ENCODE results near the gene PAQR8. TPM values are rescaled to one million over a fixed set of nuclear protein-coding genes. Genes with fewer than 3 reads are reported as not detected.

Gene PAQR8
- total and polyA plus RNA-seq, 2 of the 13 experiments (the other 11 are each of a cell fraction or from before 2014, with no cell fraction given): 37.7 to 50.7 TPM

DNA sequence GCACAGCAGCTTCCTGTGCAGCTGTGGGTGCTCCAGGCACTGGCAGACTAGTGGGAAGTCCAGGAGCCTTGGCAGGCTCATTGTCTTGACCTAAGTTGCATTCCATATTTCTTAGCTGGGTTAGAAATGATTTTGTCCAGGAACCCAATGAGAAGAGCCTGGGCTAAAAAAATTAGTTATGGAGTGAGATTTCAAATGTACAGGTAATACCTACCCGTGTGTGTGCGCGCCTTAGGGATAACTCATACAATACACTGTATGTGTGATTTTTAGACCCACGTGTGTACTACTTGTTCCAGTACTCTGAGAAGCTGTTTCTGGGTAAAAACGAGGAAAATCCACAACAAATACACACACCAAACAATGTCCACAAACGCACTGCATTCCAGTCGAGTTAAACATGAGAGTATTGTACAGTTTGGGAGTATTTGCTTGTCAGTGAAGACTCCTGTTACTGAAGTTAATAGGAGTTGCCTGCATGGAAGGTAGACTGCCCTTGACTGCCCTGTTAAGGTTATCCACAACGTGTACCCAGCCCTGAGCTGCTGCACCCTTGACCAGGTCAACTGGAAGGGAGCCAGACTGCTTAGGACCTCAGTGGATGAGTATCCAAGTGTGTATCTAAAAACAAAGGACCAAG is 1.4 kb downstream of the PAQR8 start:
- intact Hi-C loops (cut with micrococcal nuclease; ENCODE audit: unreplicated experiment) (loop anchor here (1.0 to 5.0 kb wide), 3 partner anchors 37 to 79 kb away; partner anchors contain the start of gene MCM3), in situ Hi-C loops (cut with HindIII; ENCODE audit: extremely low pct_ligation_motif_present, low pct_unique_long_range_greater_than_20kb) (no loop called here)
- DNase-seq (ENCODE audit: low spot score) (peak; percentile 75), ATAC-seq (peak; percentile 60), FAIRE-seq (peak; percentile 97)
- Histone ChIP-seq H3K4me3 (replicated peaks in 1 of 3; ENCODE audit: insufficient read depth in 1 of 3, low read depth in 2 of 3, low read length in 3 of 3) (peak overlapping the region; percentile 79 to 100 (median 95)), H2AFZ (ENCODE audit: low read length) (no peak overlapping the region), H3K4me2 (ENCODE audit: low read depth, low read length) (peak overlapping the region; percentile 95), H3K79me2 (ENCODE audit: insufficient read depth, low read length) (peaks cover 65% of the 10 kb centered on the region), H3K27ac (ENCODE audit: extremely low read length, insufficient read depth, low read length) (peak overlapping the region; percentile 60), H3K36me3 (replicated peaks in 1 of 2; ENCODE audit: control insufficient read depth in 1 of 2, insufficient read depth in 2 of 2, low read length in 2 of 2) (peaks cover 0 to 2% of the 10 kb centered on the region in 2 experiments; a peak in 4 of 5 replicates), H3K27me3 (ENCODE audit: control insufficient read depth in 1 of 2, insufficient read depth in 2 of 2, low read length in 2 of 2) (no peaks in the 10 kb centered on the region; a peak in 1 of 5 replicates), H3K9ac (ENCODE audit: insufficient read depth, low read depth, low read length) (peak overlapping the region; percentile 86), H4K20me1 (ENCODE audit: insufficient read depth, low read length) (peaks cover 7% of the 10 kb centered on the region; the same call in 1 of the 2 replicates), H3K4me1 (ENCODE audit: insufficient read depth, low read length) (peaks cover 71% of the 10 kb centered on the region), H3K9me3 (ENCODE audit: low read length) (no peaks in the 10 kb centered on the region)
- 4% methylated on average over 8 of the region's 8 CpGs for WGBS (ENCODE audit: low lambda C conversion rate)
- POLR2A ChIA-PET: interaction anchor here (1.0 to 3.8 kb wide), 7 partner anchors 8 to 79 kb away, joined by 5 to 50 read pairs (median 15); partner anchors contain the start of gene MCM3
- BruUV-seq (replicated peaks): no TSS peak
- CTCF ChIA-PET (ENCODE audit: low intra/inter-chr PET ratio, low total read pairs): interaction anchor here (1.5 kb wide), 1 partner anchor 37 kb away, joined by 5 read pairs; no protein-coding TSS in a partner anchor
- no peak for TF ChIP-seq ATF7 (IDR thresholded peaks at IDR 0.05)
- no peak for TF ChIP-seq ATF7 (CRISPR knock-in tag; IDR thresholded peaks at IDR 0.05)
- TF ChIP-seq ARID2 (CRISPR knock-in tag; IDR thresholded peaks at IDR 0.05; ENCODE audit: borderline replicate concordance): no peak
- TF ChIP-seq HOXA3 (CRISPR knock-in tag; IDR thresholded peaks at IDR 0.05): peak; percentile 61; the same call in 1 of the 2 replicates
- TF ChIP-seq ZNF382 (CRISPR knock-in tag; IDR thresholded peaks at IDR 0.05; ENCODE audit: borderline replicate concordance): no peak
- TF ChIP-seq RORA (CRISPR knock-in tag; IDR thresholded peaks at IDR 0.05): no peak
- TF ChIP-seq, protein P1, sequence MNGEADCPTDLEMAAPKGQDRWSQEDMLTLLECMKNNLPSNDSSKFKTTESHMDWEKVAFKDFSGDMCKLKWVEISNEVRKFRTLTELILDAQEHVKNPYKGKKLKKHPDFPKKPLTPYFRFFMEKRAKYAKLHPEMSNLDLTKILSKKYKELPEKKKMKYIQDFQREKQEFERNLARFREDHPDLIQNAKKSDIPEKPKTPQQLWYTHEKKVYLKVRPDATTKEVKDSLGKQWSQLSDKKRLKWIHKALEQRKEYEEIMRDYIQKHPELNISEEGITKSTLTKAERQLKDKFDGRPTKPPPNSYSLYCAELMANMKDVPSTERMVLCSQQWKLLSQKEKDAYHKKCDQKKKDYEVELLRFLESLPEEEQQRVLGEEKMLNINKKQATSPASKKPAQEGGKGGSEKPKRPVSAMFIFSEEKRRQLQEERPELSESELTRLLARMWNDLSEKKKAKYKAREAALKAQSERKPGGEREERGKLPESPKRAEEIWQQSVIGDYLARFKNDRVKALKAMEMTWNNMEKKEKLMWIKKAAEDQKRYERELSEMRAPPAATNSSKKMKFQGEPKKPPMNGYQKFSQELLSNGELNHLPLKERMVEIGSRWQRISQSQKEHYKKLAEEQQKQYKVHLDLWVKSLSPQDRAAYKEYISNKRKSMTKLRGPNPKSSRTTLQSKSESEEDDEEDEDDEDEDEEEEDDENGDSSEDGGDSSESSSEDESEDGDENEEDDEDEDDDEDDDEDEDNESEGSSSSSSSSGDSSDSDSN (CRISPR knock-in tag; IDR thresholded peaks at IDR 0.05): peak; percentile 3; the same call in 1 of the 2 replicates
- TF ChIP-seq NR2F1 (CRISPR knock-in tag; IDR thresholded peaks at IDR 0.05): peak; percentile 51 to 73; a peak in 1 of 4 replicates
- TF ChIP-seq NFIC (IDR thresholded peaks at IDR 0.05; ENCODE audit: low read length): peak; percentile 76
- 0 out of 2 replicates have a peak, but pooled peaks have one; percentile 34 for TF ChIP-seq NKX3-1 (CRISPR knock-in tag; IDR thresholded peaks at IDR 0.05)
- no peak for TF ChIP-seq SUZ12 (IDR thresholded peaks at IDR 0.05; ENCODE audit: low read depth, low read length)
- no peak for TF ChIP-seq ZNF225 (CRISPR knock-in tag; IDR thresholded peaks at IDR 0.05)
- TF ChIP-seq RCOR2 (CRISPR knock-in tag; IDR thresholded peaks at IDR 0.05): 0 out of 2 replicates have a peak, but pooled peaks have one; percentile 20
- no peak for TF ChIP-seq ZNF24 (IDR thresholded peaks at IDR 0.05)
- no peak for TF ChIP-seq ARNT2 (CRISPR knock-in tag; IDR thresholded peaks at IDR 0.05; ENCODE audit: low read depth)
- no peak for TF ChIP-seq GABPA (IDR thresholded peaks at IDR 0.05; ENCODE audit: low read depth, low read length)
- TF ChIP-seq GABPA (CRISPR knock-in tag; IDR thresholded peaks at IDR 0.05; ENCODE audit: low read depth): no peak
- TF ChIP-seq ZMYM3 (CRISPR knock-in tag; IDR thresholded peaks at IDR 0.05): no peak; the same call in 1 of the 2 replicates
- TF ChIP-seq, protein P2, sequence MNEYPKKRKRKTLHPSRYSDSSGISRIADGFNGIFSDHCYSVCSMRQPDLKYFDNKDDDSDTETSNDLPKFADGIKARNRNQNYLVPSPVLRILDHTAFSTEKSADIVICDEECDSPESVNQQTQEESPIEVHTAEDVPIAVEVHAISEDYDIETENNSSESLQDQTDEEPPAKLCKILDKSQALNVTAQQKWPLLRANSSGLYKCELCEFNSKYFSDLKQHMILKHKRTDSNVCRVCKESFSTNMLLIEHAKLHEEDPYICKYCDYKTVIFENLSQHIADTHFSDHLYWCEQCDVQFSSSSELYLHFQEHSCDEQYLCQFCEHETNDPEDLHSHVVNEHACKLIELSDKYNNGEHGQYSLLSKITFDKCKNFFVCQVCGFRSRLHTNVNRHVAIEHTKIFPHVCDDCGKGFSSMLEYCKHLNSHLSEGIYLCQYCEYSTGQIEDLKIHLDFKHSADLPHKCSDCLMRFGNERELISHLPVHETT (CRISPR knock-in tag; conservative IDR thresholded peaks at IDR 0.05): no peak
- TF ChIP-seq REPIN1 (CRISPR knock-in tag; IDR thresholded peaks at IDR 0.05; ENCODE audit: borderline replicate concordance, low read depth): peak; percentile 51; the same call in 1 of the 2 replicates
- TF ChIP-seq EP300 (IDR thresholded peaks at IDR 0.05; ENCODE audit: low read depth in 2 of 2, low read length in 2 of 2): peak in 1 of 2 experiments; percentile 49; a peak in 2 of 4 replicates
- TF ChIP-seq EP300 (CRISPR knock-in tag; IDR thresholded peaks at IDR 0.05; ENCODE audit: borderline replicate concordance): no peak
- no peak for TF ChIP-seq FIP1L1 (IDR thresholded peaks at IDR 0.05; ENCODE audit: borderline replicate concordance, insufficient read depth, low read depth, low read length)
